ENCODE data around the gene WDR5. TPM values are rescaled to one million over a fixed set of nuclear protein-coding genes. Genes with fewer than 3 reads are reported as not detected.

Gene WDR5
- total RNA-seq, 1 experiment from 2014 or later: 62.5 TPM

GRCh38 chr9:134195558-134195957, 59.7 kb downstream of the WDR5 start (continued):
- TF ChIP-seq ZSCAN18 (CRISPR knock-in tag; IDR thresholded peaks at IDR 0.05) (no peak), TEAD4 (CRISPR knock-in tag; IDR thresholded peaks at IDR 0.05) (no peak)

GRCh38 chr9:134196911-134197310, 61.0 kb downstream of the WDR5 start:
- DNase-seq (ENCODE audit: low spot score): no peak

More at GRCh38 chr9:134196911-134197310, 61.0 kb downstream of the WDR5 start:
- CTCF ChIA-PET: interaction anchor here (0.7 to 0.9 kb wide), 3 partner anchors 22 to 313 kb away, joined by 3 read pairs; no protein-coding TSS in a partner anchor
- Mint-ChIP-seq H3K4me3 (no peak overlapping the region), H3K27ac (no peak overlapping the region), H3K9me3 (no peaks in the 10 kb centered on the region), H3K27me3 (ENCODE audit: low read depth) (no peaks in the 10 kb centered on the region), H3K36me3 (no peaks in the 10 kb centered on the region), H3K4me1 (no peaks in the 10 kb centered on the region)
- POLR2A ChIA-PET: no interaction called here
- no peak for ATAC-seq
- TF ChIP-seq PRRX2 (CRISPR knock-in tag; IDR thresholded peaks at IDR 0.05): no peak
- TF ChIP-seq ATF3 (CRISPR knock-in tag; conservative IDR thresholded peaks at IDR 0.05): no peak
- no peak for TF ChIP-seq ZNF512 (CRISPR knock-in tag; IDR thresholded peaks at IDR 0.05; ENCODE audit: borderline replicate concordance)
- no peak for TF ChIP-seq TEAD4 (CRISPR knock-in tag; IDR thresholded peaks at IDR 0.05)
- TF ChIP-seq AR (CRISPR knock-in tag; IDR thresholded peaks at IDR 0.05): no peak
- TF ChIP-seq FOXP4 (CRISPR knock-in tag; IDR thresholded peaks at IDR 0.05): no peak
- TF ChIP-seq NR3C1 (CRISPR knock-in tag; conservative IDR thresholded peaks at IDR 0.05; ENCODE audit: low read depth): no peak
